ENCODE measurements around the gene SH3BP5.

The SH3BP5 gene

GRCh38 chr3:15323063-15323462 lies 9.3 kb downstream of the SH3BP5 start:
- no peak for DNase-seq

GRCh38 chr3:15321349-15321748 lies 11.0 kb downstream of the SH3BP5 start:
- DNase-seq = no peak

- no peak for DNase-seq
Observed at GRCh38 chr3:15319575-15319974, 12.8 kb downstream of the SH3BP5 start.

GRCh38 chr3:15319136-15319535 lies 13.2 kb downstream of the SH3BP5 start:
- DNase-seq = no peak

GRCh38 chr3:15318661-15319060 lies 13.7 kb downstream of the SH3BP5 start:
- no peak for DNase-seq

GRCh38 chr3:15316998-15317435 lies 15.4 kb downstream of the SH3BP5 start:
- no peak for DNase-seq

- no peak for DNase-seq
Observed at GRCh38 chr3:15315003-15315402, 17.4 kb downstream of the SH3BP5 start.

- no peak for DNase-seq
Observed at GRCh38 chr3:15314276-15314675, 18.1 kb downstream of the SH3BP5 start.

- no peak for DNase-seq
Observed at GRCh38 chr3:15313461-15313860, 18.9 kb downstream of the SH3BP5 start.

GRCh38 chr3:15312550-15312949 lies 19.8 kb downstream of the SH3BP5 start:
- no peak for DNase-seq

GRCh38 chr3:15310491-15311370 lies 21.7 kb downstream of the SH3BP5 start:
- peak; percentile 71 for DNase-seq

GRCh38 chr3:15309662-15310335 lies 22.6 kb downstream of the SH3BP5 start:
- DNase-seq = peak; percentile 53

- no peak for DNase-seq
Observed at GRCh38 chr3:15307580-15307979, 24.8 kb downstream of the SH3BP5 start.

GRCh38 chr3:15306979-15307359 lies 25.4 kb downstream of the SH3BP5 start:
- DNase-seq = no peak

- DNase-seq = no peak
Observed at GRCh38 chr3:15305359-15305844, 27.0 kb downstream of the SH3BP5 start.

- no peak for DNase-seq
Observed at GRCh38 chr3:15303728-15304127, 28.7 kb downstream of the SH3BP5 start.

- DNase-seq = no peak
Observed at GRCh38 chr3:15303216-15303615, 29.2 kb downstream of the SH3BP5 start.

GRCh38 chr3:15301761-15302160 lies 30.6 kb downstream of the SH3BP5 start:
- no peak for DNase-seq

- DNase-seq = no peak
Observed at GRCh38 chr3:15300323-15301078, 31.9 kb downstream of the SH3BP5 start.

GRCh38 chr3:15299036-15299435 lies 33.4 kb downstream of the SH3BP5 start:
- DNase-seq = no peak

GRCh38 chr3:15298504-15298903 lies 33.9 kb downstream of the SH3BP5 start:
- DNase-seq = no peak

GRCh38 chr3:15297608-15298350 lies 34.6 kb downstream of the SH3BP5 start:
- DNase-seq = no peak

- no peak for DNase-seq
Observed at GRCh38 chr3:15295506-15295905, 36.9 kb downstream of the SH3BP5 start.

Data from activated naive CD4-positive, alpha-beta T cell treated with Interleukin-2 at 50 U/mL for 16 hours (primary cell).